Measurements from ENCODE around the gene MTHFS.

The MTHFS gene

DNA sequence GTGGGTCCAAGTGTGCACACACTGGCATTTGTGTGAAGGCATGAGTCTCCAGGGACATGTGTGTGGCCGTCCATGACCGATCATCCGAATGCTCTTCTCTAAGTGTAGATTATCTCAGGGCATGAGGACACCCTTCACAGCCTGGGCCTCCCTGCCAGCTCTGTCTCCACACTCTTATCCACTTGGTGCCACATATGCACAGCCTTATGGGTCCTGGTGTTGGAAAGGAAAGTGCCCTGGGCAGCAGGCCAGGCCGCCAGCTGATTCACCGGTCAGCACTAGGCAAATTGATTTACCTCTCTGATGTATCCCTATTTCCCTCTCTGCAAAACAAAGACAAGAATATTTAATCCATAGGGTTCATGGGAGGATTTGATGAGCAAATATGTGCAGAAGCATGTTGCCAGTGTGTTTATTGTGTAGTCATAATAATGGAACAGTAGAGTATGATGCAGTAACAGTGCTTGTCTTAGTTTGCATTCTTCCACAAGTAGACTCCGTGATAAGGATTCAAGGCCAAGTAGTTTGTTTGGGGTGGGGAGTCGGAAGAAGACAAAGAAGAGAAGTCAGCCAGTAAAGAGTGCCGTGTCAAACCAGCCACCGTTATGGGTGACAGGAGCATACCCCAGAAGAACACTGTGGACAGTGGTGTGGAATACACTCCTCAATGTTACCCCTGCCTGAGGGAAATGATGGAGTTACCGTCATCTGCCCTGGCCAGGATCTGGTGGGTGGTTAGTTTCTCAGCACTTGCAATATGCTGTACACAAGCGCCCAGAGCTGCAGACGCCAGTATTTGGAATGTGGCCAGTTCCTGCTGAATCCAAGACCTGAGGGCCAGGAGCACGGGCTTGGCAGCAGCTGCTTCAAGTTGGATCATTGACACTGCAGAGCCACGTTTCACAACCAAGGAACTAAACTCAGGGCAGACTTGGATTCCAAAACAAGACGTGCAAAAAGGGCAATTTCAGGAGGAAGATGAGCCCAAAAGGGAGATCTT is 85.1 kb downstream of the MTHFS start:
- DNase-seq = no peak

DNA sequence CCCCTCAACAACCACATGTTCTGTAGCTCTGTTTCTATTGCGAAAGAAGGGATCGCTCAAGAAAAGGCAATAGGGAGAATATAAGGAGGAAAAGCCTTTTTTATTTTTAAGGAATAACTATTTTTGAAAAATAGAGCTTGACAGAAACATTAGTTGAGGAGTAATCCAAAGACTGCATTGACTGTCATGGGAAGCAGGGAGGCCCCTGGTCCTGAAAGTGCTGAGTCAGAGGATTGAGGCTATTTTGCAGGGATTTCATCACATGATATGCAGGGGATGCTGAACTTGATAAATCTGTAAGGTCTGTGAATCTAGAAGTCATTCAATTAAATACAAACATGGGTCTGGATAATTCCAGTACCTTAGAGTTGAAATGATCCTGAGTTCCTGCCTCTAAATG is 92.0 kb downstream of the MTHFS start:
- no peak for DNase-seq

DNA sequence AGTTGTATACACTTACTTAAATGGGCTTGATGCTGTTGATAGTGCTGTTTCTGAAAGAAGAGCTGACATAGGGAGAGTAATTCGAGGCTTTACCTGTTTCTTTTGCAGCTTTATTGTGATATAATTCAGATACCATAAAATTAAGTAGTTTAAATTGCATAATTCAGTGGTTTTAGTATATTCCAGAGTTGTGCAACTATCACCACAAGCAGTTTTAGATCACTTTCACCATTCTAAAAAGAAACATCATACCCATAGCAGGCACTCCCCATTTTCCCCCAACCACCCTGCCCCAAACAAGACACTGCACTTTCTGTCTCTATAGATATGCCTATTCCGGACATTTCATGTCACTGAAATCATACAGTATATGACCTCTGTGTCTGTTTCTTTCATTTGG is 98.5 kb downstream of the MTHFS start:
- no peak for DNase-seq
